ENCODE measurements around the gene ARL4A. TPM values are rescaled to one million over a fixed set of nuclear protein-coding genes. Genes with fewer than 3 reads are reported as not detected.

ARL4A gene
- total and polyA plus RNA-seq, 10 of the 15 experiments (the other 5 are each of a cell fraction or from before 2014, with no cell fraction given): 0.35 to 4.6 (median 2.7) TPM

DNA sequence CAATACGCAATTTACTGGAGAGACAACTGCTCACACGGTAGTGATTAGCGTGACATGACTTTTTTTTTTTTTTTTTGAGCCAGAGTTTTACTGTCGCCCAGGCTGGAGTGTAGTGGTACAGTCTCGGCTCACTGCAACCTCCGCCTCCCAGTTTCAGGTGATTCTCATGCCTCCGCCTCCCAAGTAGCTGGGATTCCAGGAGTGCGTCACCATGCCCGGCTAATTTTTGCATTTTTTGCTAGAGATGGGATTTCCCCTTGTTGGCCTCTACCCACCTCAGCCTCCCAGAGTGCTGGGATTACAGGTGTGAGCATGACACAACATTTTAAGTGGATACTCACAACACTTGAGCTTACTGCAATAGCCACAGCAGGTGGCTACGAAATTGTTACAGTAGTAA lies 11.9 kb downstream of the ARL4A start:
- no peak overlapping the region for H3K4me2 ChIP-seq (ENCODE audit: control insufficient read depth, insufficient read depth)
- H3K9me3 ChIP-seq (replicated peaks; ENCODE audit: control insufficient read depth, insufficient read depth, low read length): no peaks in the 10 kb centered on the region; the same call in 2 of the 3 replicates
- ChIA-PET SMC1A (ENCODE audit: uncharacterized antibody, unreplicated experiment) (no interaction called here), CTCF (no interaction called here), RAD21 (ENCODE audit: unreplicated experiment) (no interaction called here), POLR2A (no interaction called here)
- H3K4me1 ChIP-seq (ENCODE audit: control insufficient read depth, insufficient read depth, low read length): no peaks in the 10 kb centered on the region
- intact Hi-C loops (cut with micrococcal nuclease; ENCODE audit: unreplicated experiment): no loop called here
- H3K36me3 ChIP-seq (ENCODE audit: control insufficient read depth in 2 of 2, insufficient read depth in 2 of 2, low read length in 1 of 2): no peaks in the 10 kb centered on the region
- in situ Hi-C loops (cut with MboI): no loop called here
- no peak for TF ChIP-seq NFYB (IDR thresholded peaks at IDR 0.05; ENCODE audit: insufficient read depth, low read depth, low read length)
- TF ChIP-seq ATF2 (IDR thresholded peaks at IDR 0.05; ENCODE audit: low read length): no peak
- TF ChIP-seq ASH2L (IDR thresholded peaks at IDR 0.05; ENCODE audit: borderline replicate concordance, low read depth): no peak
- TF ChIP-seq POLR2A (IDR thresholded peaks at IDR 0.05; ENCODE audit: low read depth, low read length): no peak
- no peak overlapping the region for H2AFZ ChIP-seq (ENCODE audit: control insufficient read depth, low read depth, low read length)
- H3K9ac ChIP-seq (ENCODE audit: control insufficient read depth, insufficient read depth, low read length): no peak overlapping the region
- no TSS peak for BruUV-seq (replicated peaks)
- WGBS (ENCODE audit: insufficient coverage, insufficient replicate concordance, low lambda C conversion rate, missing lambda C conversion rate): 81% methylated on average over 9 of the region's 10 CpGs
- FAIRE-seq (no peak), ATAC-seq (no peak), DNase-seq (ENCODE audit: low read depth, low spot score) (no peak)
- no peaks in the 10 kb centered on the region for H4K20me1 ChIP-seq (ENCODE audit: control insufficient read depth, insufficient read depth)
- no peak overlapping the region for H3K27ac ChIP-seq (ENCODE audit: control insufficient read depth, insufficient read depth)
- no peaks in the 10 kb centered on the region for H3K79me2 ChIP-seq (ENCODE audit: control insufficient read depth, insufficient read depth, low read length)
- H3K4me3 ChIP-seq: no peak overlapping the region
- no peaks in the 10 kb centered on the region for H3K27me3 ChIP-seq (replicated peaks in 1 of 2; ENCODE audit: control insufficient read depth in 2 of 2, insufficient read depth in 2 of 2, low read length in 1 of 2)

DNA sequence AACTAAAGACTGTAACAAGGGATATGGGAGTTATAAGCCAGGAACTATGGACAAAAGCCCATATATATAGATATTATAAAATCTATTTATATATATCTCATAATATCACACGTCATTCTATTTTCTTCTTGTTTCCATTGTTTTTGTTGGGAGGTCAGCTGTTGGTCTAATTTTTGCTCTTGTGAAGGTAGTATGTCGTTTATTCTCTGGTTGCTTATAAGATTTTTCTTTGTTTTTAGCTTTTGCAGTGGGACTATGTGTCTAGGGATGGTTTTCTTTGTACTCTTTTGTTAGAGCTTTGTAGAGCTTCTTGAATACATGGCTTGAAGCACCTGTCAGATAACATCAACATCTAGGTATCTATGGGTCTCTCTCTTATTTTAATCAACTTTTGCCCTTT lies 14.0 kb downstream of the ARL4A start:
- Histone ChIP-seq H3K27ac (ENCODE audit: control insufficient read depth, insufficient read depth) (no peak overlapping the region), H3K36me3 (ENCODE audit: control insufficient read depth in 2 of 2, insufficient read depth in 2 of 2, low read length in 1 of 2) (no peaks in the 10 kb centered on the region), H3K9ac (ENCODE audit: control insufficient read depth, insufficient read depth, low read length) (no peak overlapping the region), H3K4me2 (ENCODE audit: control insufficient read depth, insufficient read depth) (no peak overlapping the region), H3K27me3 (replicated peaks in 1 of 2; ENCODE audit: control insufficient read depth in 2 of 2, insufficient read depth in 2 of 2, low read length in 1 of 2) (no peaks in the 10 kb centered on the region), H2AFZ (ENCODE audit: control insufficient read depth, low read depth, low read length) (no peak overlapping the region), H3K4me1 (ENCODE audit: control insufficient read depth, insufficient read depth, low read length) (no peaks in the 10 kb centered on the region), H3K9me3 (replicated peaks; ENCODE audit: control insufficient read depth, insufficient read depth, low read length) (no peaks in the 10 kb centered on the region; the same call in 2 of the 3 replicates), H4K20me1 (ENCODE audit: control insufficient read depth, insufficient read depth) (no peaks in the 10 kb centered on the region), H3K79me2 (ENCODE audit: control insufficient read depth, insufficient read depth, low read length) (no peaks in the 10 kb centered on the region), H3K4me3 (no peak overlapping the region)
- intact Hi-C loops (cut with micrococcal nuclease; ENCODE audit: unreplicated experiment): no loop called here
- in situ Hi-C loops (cut with MboI): no loop called here
- ChIA-PET RAD21 (ENCODE audit: unreplicated experiment) (no interaction called here), CTCF (no interaction called here), SMC1A (ENCODE audit: uncharacterized antibody, unreplicated experiment) (no interaction called here), POLR2A (no interaction called here)
- DNase-seq (ENCODE audit: low read depth, low spot score) (no peak), ATAC-seq (no peak), FAIRE-seq (no peak)
- BruUV-seq (replicated peaks): no TSS peak
- TF ChIP-seq NFYB (IDR thresholded peaks at IDR 0.05; ENCODE audit: insufficient read depth, low read depth, low read length) (no peak), RUNX3 (IDR thresholded peaks at IDR 0.05; ENCODE audit: low read length) (no peak), STAT1 (conservative IDR thresholded peaks at IDR 0.05) (no peak), POU2F2 (IDR thresholded peaks at IDR 0.05; ENCODE audit: borderline replicate concordance, low read depth, low read length) (no peak), ZNF24 (IDR thresholded peaks at IDR 0.05) (no peak), RELB (IDR thresholded peaks at IDR 0.05; ENCODE audit: low read depth) (no peak), NR2F1 (conservative IDR thresholded peaks at IDR 0.05) (no peak), CHD2 (IDR thresholded peaks at IDR 0.05; ENCODE audit: borderline replicate concordance, low read depth, low read length) (no peak), WRNIP1 (IDR thresholded peaks at IDR 0.05; ENCODE audit: borderline replicate concordance, low read depth, low read length) (no peak)
- WGBS (ENCODE audit: insufficient coverage, insufficient replicate concordance, low lambda C conversion rate, missing lambda C conversion rate): 44% methylated on average over 2 of the region's 2 CpGs
